Neural cell (in vitro differentiated cells): Measurements from ENCODE around the gene HMGCR. TPM values are rescaled to one million over a fixed set of nuclear protein-coding genes. Genes with fewer than 3 reads are reported as not detected.

Source experiments
- H2AFZ ChIP-seq: fragments of 200-600, 300-800 bp; sonication (generic), shearing (Covaris generic); 2 replicates; pipeline ENCODE4 v1.6.0; 2014; ENCODE audit warnings: low read depth, mild to moderate bottlenecking, antibody characterized with exemption, low read length, moderate library complexity
- H3F3A ChIP-seq: fragments of 200-600 bp; shearing (Covaris generic); 2 replicates; pipeline ENCODE4 v1.6.1; 2016; ENCODE audit warnings: mild to moderate bottlenecking, moderate library complexity, mixed read lengths, antibody characterized with exemption, low read length; ENCODE audit not compliant: insufficient read depth, poor library complexity, severe bottlenecking
- H3K27ac ChIP-seq: fragments of 200-600, 300-800 bp; sonication (generic), shearing (Covaris generic); 2 replicates; pipeline ENCODE4 v1.5.1; 2014; ENCODE audit warnings: mild to moderate bottlenecking, low read length, moderate library complexity
- H3K27me3 ChIP-seq: fragments of 300-800, 200-600 bp; sonication (generic), shearing (Covaris generic); 2 replicates; pipeline ENCODE4 v1.6.0; 2014; ENCODE audit warnings: mild to moderate bottlenecking, low read depth, low read length, moderate library complexity; ENCODE audit not compliant: insufficient read depth
- H3K36me3 ChIP-seq: fragments of 300-800, 200-600 bp; sonication (generic), shearing (Covaris generic); 2 replicates; pipeline ENCODE4 v1.5.1; 2014; ENCODE audit warnings: mild to moderate bottlenecking, antibody characterized with exemption, low read length, moderate library complexity; ENCODE audit not compliant: insufficient read depth
- H3K4me2 ChIP-seq: fragments of 300-800, 200-600 bp; sonication (generic), shearing (Covaris generic); 2 replicates; pipeline ENCODE4 v1.6.0; 2014; ENCODE audit warnings: mild to moderate bottlenecking, low read length
- H3K4me3 ChIP-seq: fragments of 300-800, 200-600 bp; sonication (generic), shearing (Covaris generic); 2 replicates; pipeline ENCODE4 v1.5.1; 2014; ENCODE audit warnings: mild to moderate bottlenecking, low read length, moderate library complexity
- H3K79me2 ChIP-seq: fragments of 200-600 bp; shearing (Covaris generic); replicated peaks from 2 replicates; pipeline ENCODE4 v1.6.0; 2014; ENCODE audit warnings: mild to moderate bottlenecking, low read length, moderate library complexity; ENCODE audit not compliant: insufficient read depth
- H3K9ac ChIP-seq: fragments of 300-800, 200-600 bp; sonication (generic), shearing (Covaris generic); 2 replicates; pipeline ENCODE4 v1.6.1; 2016; ENCODE audit warnings: mild to moderate bottlenecking, low read length, mixed read lengths
- H3K9me2 ChIP-seq: fragments of 200-600 bp; shearing (Covaris generic); 2 replicates; pipeline ENCODE4 v1.6.1; 2016; ENCODE audit warnings: mild to moderate bottlenecking, low read length, mixed read lengths; ENCODE audit not compliant: insufficient read depth
- H3K9me3 ChIP-seq: fragments of 200-600, 300-800 bp; sonication (generic), shearing (Covaris generic); 2 replicates; pipeline ENCODE4 v1.6.1; 2016; ENCODE audit warnings: mild to moderate bottlenecking, mixed run types, low read length, moderate library complexity, mixed read lengths
- H4K20me1 ChIP-seq: fragments of 200-600 bp; shearing (Covaris generic); 2 replicates; pipeline ENCODE4 v1.6.1; 2016; ENCODE audit warnings: mild to moderate bottlenecking, mixed run types; ENCODE audit not compliant: insufficient read depth
- EP300 ChIP-seq: fragments of 450-650 bp; conservative IDR thresholded peaks from 2 replicates; pipeline ENCODE4 v1.6.1; 2014; ENCODE audit warnings: antibody characterized with exemption, mild to moderate bottlenecking, moderate library complexity; ENCODE audit not compliant: poor library complexity, severe bottlenecking
- EZH2 ChIP-seq: fragments of 200-600, 300-800 bp; shearing (Covaris generic), sonication (generic); IDR thresholded peaks from 2 replicates; pipeline ENCODE4 v1.6.1; 2014; ENCODE audit warnings: antibody characterized with exemption, low read length, borderline replicate concordance, mild to moderate bottlenecking; ENCODE audit not compliant: insufficient read depth, poor library complexity, severe bottlenecking
- MXI1 ChIP-seq: fragments of 450-650 bp; conservative IDR thresholded peaks from 2 replicates; pipeline ENCODE4 v1.6.1; 2014; ENCODE audit warnings: antibody characterized with exemption, mild to moderate bottlenecking; ENCODE audit not compliant: poor library complexity, severe bottlenecking
- POLR2AphosphoS5 ChIP-seq: IDR thresholded peaks from 2 replicates; pipeline ENCODE4 v1.6.1; 2012
- RAD21 ChIP-seq: fragments of 450-650 bp; conservative IDR thresholded peaks from 2 replicates; pipeline ENCODE4 v1.6.1; 2014; ENCODE audit warnings: antibody characterized with exemption, mild to moderate bottlenecking, moderate library complexity
- SMC3 ChIP-seq: fragments of 450-650 bp; conservative IDR thresholded peaks from 2 replicates; pipeline ENCODE4 v1.6.1; 2014; ENCODE audit warnings: antibody characterized with exemption, mild to moderate bottlenecking, moderate library complexity; ENCODE audit not compliant: poor library complexity
- TAF1 ChIP-seq: IDR thresholded peaks from 2 replicates; pipeline ENCODE4 v1.6.1; 2012; ENCODE audit warnings: low read depth
- polyA plus RNA-seq: library from polyadenylated mRNA; depleted of rRNA; stranded (reverse); fragments of >200 nt; gene quantifications from 2 replicates; pipeline ENCODE4 v1.2.3, GENCODE V29; 2014
- TF ChIP-seq, protein P1 (sequence below): fragments of 450-650 bp; IDR thresholded peaks from 2 replicates; pipeline ENCODE4 v1.5.1; 2014; ENCODE audit warnings: antibody characterized with exemption, mild to moderate bottlenecking, moderate library complexity; ENCODE audit not compliant: poor library complexity, severe bottlenecking
- TF ChIP-seq, protein P2 (sequence below): IDR thresholded peaks from 2 replicates; pipeline ENCODE4 v1.6.1; 2012; ENCODE audit warnings: borderline replicate concordance

Gene HMGCR
- polyA plus RNA-seq, 1 donor from 2014 or later, result 293 TPM

DNA sequence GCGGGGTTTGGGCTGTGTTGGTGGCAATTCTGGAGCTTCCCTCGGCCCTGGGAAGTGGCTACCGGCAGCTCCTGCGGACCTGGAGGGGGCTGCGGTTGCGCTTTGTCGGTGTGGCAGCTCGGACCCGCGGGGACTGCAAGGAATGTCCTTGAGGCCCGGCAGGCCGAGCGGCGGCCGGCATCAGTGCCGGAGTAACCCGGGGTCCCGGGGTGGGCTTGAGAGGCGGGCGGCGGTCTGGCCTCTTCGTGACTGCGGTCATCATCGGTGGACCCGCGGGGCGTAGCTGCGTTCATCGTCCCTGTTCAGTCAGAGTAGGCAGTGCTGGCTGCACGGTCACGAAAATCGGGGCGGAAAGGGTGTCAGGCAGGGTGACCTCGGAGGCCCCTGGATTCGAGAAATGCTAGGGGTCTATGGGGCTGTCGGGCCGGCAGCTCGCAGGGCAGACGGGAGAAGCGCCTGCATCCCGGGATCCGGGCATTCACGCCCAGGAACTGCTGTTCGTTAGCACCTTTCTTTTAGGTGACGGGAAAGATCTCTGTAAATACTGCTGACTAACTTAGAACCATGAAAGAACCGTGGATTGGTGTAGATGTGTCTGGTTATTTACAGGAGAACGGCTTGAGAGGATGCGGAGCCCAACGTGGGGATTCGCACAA lies 474 bp downstream of the HMGCR start:
- Histone ChIP-seq H3K9me2 (no peaks in the 10 kb centered on the region), H3K27ac (peak overlapping the region; percentile 99), H3F3A (peaks cover 8% of the 10 kb centered on the region), H3K79me2 (peaks cover 51% of the 10 kb centered on the region), H4K20me1 (peaks cover 20% of the 10 kb centered on the region), H3K27me3 (no peaks in the 10 kb centered on the region), H3K36me3 (no peaks in the 10 kb centered on the region), H3K4me2 (peak overlapping the region; percentile 90), H3K9me3 (no peaks in the 10 kb centered on the region), H3K4me3 (peak overlapping the region; percentile 97), H2AFZ (peak overlapping the region; percentile 30), H3K9ac (peak overlapping the region; percentile 100)
- TF ChIP-seq MXI1 (no peak), RAD21 (no peak), SMC3 (no peak), TAF1 (no peak), EZH2 (no peak), EP300 (no peak), POLR2AphosphoS5 (no peak)
- TF ChIP-seq, protein P1, sequence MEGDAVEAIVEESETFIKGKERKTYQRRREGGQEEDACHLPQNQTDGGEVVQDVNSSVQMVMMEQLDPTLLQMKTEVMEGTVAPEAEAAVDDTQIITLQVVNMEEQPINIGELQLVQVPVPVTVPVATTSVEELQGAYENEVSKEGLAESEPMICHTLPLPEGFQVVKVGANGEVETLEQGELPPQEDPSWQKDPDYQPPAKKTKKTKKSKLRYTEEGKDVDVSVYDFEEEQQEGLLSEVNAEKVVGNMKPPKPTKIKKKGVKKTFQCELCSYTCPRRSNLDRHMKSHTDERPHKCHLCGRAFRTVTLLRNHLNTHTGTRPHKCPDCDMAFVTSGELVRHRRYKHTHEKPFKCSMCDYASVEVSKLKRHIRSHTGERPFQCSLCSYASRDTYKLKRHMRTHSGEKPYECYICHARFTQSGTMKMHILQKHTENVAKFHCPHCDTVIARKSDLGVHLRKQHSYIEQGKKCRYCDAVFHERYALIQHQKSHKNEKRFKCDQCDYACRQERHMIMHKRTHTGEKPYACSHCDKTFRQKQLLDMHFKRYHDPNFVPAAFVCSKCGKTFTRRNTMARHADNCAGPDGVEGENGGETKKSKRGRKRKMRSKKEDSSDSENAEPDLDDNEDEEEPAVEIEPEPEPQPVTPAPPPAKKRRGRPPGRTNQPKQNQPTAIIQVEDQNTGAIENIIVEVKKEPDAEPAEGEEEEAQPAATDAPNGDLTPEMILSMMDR, result no peak
- TF ChIP-seq, protein P2, sequence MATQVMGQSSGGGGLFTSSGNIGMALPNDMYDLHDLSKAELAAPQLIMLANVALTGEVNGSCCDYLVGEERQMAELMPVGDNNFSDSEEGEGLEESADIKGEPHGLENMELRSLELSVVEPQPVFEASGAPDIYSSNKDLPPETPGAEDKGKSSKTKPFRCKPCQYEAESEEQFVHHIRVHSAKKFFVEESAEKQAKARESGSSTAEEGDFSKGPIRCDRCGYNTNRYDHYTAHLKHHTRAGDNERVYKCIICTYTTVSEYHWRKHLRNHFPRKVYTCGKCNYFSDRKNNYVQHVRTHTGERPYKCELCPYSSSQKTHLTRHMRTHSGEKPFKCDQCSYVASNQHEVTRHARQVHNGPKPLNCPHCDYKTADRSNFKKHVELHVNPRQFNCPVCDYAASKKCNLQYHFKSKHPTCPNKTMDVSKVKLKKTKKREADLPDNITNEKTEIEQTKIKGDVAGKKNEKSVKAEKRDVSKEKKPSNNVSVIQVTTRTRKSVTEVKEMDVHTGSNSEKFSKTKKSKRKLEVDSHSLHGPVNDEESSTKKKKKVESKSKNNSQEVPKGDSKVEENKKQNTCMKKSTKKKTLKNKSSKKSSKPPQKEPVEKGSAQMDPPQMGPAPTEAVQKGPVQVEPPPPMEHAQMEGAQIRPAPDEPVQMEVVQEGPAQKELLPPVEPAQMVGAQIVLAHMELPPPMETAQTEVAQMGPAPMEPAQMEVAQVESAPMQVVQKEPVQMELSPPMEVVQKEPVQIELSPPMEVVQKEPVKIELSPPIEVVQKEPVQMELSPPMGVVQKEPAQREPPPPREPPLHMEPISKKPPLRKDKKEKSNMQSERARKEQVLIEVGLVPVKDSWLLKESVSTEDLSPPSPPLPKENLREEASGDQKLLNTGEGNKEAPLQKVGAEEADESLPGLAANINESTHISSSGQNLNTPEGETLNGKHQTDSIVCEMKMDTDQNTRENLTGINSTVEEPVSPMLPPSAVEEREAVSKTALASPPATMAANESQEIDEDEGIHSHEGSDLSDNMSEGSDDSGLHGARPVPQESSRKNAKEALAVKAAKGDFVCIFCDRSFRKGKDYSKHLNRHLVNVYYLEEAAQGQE, result no peak

DNA sequence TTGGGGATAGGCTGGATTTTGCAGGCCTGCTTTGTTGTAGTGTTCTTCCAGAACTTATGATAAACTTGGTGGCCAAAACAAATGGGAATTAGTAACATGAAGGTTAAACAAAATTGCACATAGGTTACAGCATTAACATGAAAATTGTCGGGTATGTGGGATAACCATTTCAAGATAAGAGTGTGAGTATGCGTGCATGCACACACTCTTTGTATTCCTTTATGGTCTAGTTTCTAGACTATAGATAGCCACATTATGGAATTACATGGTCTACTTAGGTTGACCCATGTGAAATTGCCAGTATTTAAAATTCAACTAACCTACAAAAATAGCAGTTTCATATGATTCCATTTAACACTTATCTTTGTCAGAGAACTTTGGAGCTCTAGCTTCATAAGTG lies 1.4 kb downstream of the HMGCR start:
- Histone ChIP-seq H3K36me3 (no peaks in the 10 kb centered on the region), H3K9me2 (no peaks in the 10 kb centered on the region), H4K20me1 (peaks cover 25% of the 10 kb centered on the region), H3K4me3 (peak overlapping the region; percentile 97), H3K4me2 (peak overlapping the region; percentile 90), H3K79me2 (peaks cover 60% of the 10 kb centered on the region), H3K27ac (peak overlapping the region; percentile 99), H3K27me3 (no peaks in the 10 kb centered on the region), H3K9me3 (no peaks in the 10 kb centered on the region), H3K9ac (peak overlapping the region; percentile 100), H2AFZ (no peak overlapping the region), H3F3A (peaks cover 8% of the 10 kb centered on the region)
- no peak for TF ChIP-seq RAD21
- no peak for TF ChIP-seq MXI1
- TF ChIP-seq EZH2, result no peak
- TF ChIP-seq SMC3, result no peak
- TF ChIP-seq TAF1, result no peak
- TF ChIP-seq, protein P2, result no peak
- TF ChIP-seq, protein P1, result no peak
- no peak for TF ChIP-seq EP300
- TF ChIP-seq POLR2AphosphoS5, result no peak
